ENCODE results near the gene KCNE2.

Gene KCNE2
- long read RNA-seq, donor 1, result 0 reads
- long read RNA-seq, donor 2, result 0 reads
- long read RNA-seq, donor 3, result 0 reads
- long read RNA-seq, donor 4, result 0 reads
- long read RNA-seq, donor 5, result 0 reads
- long read RNA-seq, donor 6, result 0 reads
- long read RNA-seq, donor 7, result 0 reads
- long read RNA-seq, donor 8, result 0 reads

- no peak for DNase-seq
Measured at GRCh38 chr21:34363733-34364132, at the start of gene KCNE2. Gene KCNE2 (plus strand): TSS chr21:34364006. CDS start chr21:34370479, 6,473 bp downstream.

GRCh38 chr21:34319585-34319984 is 44.2 kb upstream of the KCNE2 start:
- DNase-seq, result no peak

DNA sequence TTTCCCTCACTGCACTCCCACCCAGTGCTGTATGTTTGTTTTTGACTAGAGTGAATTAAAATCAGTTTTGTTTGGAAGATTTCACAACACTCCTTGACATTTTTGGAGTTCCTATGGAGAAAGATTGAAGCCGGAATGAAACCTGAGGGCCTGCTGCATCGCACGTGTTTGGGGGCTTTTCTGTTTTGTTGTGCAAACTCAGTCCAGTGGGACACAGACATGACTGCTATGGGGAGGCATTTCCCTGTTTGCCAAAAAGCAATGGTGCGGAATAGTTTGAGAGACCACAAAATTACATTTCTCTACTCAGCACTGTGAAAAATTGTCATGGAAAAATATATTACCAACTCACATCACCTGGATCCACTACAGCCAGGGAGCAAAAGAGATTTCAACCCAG is 43.8 kb upstream of the KCNE2 start:
- DNase-seq, result no peak

DNA sequence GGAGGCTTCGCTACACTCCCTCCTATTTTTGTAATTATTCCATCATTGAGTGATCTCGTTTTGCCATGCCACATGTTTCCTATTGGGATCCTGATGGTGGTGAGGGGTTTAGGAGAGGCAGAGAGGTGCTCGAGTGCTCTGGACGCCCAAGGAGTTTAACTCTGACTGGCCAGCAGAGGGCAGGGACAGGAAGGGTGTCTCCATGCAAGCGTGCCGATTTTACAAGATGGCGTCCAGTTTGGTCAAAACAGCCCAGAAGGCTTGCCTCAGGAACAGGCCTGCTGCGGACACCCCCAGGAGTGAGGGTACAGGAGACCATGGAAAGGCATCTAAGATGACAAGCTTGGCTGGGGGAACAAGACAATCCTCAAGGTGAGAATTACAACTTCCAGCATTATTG is 33.8 kb upstream of the KCNE2 start:
- no peak for DNase-seq

DNA sequence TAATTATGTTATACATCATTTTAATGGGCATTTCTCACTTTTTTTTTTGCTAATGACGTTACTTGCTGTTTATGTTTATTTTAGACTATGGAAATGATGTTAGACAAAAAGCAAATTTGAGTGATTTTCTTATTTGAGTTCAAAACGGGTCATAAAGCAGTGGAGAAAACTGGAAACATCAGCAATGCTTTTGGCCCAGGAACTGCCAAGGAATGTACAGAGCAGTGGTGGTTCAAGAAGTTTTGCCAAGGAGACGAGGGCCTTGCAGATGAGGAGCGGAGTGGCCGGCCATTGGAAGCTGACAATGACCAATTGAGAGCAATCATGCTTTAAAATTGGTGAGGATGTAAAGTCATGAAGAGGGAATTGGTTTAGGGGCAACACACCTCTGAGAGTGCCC is 32.1 kb upstream of the KCNE2 start:
- no peak for DNase-seq

DNA sequence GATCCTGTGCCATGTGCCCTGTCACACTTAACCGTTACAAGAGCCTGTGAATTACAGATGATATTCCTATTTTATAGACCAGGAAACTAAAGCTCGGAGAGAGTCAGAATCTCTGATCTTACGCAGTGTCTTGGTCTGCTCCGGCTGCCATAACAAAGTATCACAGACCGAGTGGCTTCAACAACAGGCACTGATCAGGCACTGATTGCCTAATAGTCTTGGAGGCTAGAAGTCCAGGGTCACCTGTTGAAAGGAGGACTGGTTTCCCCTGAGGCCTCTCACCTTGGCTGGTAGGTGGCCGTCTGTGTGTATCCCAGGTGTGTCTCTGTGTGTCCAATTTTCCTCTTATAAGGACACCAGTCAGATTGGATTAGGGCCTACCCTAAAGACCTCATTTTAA is 31.5 kb upstream of the KCNE2 start:
- no peak for DNase-seq

DNA sequence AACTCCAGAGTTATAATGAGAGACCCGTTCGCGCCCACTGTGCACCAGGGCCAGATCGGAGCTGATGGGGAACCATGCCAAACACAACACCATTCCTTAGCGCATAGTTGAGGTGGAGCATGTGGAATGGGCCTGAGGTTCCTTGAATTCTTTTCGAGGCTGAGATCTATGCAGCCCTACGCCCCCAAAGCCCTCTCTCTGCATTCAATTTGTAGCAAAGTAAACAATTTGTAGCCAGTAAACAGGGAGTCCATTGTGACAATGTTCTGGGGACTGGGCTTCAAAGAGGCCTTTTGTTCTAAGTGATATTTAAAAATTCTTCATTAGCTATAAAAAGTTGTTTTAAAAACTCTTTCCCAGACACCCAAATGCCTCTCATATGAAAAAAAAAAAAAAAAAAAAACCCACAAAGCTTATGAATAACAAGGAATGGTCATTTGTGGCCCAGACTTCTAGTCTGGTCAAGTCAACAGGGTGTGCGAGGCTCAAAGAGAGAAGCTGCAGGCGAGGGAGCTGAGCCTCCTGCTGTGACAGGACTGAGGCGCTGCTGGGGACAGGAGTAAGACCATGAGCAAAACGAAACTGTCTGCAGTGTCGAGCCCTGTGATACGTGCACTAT is 30.6 kb upstream of the KCNE2 start:
- no peak for DNase-seq

GRCh38 chr21:34335316-34335715 is 28.5 kb upstream of the KCNE2 start:
- DNase-seq, result no peak

DNA sequence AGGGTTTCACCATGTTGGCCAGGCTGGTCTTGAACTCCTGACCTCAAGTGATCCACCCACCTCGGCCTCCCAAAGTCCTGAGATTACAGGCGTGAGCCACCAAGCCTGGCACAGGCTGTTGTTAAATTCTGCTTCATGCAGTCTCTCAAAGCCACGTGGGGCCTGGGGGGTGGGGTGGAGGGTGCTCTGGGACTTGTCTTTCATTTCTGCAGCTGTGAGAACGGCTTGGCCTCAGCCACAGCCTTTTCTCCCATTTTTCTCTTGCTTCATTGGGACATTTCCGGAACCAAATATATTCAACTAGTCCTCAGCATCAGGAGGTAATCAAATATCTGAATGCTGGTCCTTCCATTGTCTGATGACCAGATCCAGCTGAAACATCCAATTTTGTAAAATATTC is 27.6 kb upstream of the KCNE2 start:
- no peak for DNase-seq

DNA sequence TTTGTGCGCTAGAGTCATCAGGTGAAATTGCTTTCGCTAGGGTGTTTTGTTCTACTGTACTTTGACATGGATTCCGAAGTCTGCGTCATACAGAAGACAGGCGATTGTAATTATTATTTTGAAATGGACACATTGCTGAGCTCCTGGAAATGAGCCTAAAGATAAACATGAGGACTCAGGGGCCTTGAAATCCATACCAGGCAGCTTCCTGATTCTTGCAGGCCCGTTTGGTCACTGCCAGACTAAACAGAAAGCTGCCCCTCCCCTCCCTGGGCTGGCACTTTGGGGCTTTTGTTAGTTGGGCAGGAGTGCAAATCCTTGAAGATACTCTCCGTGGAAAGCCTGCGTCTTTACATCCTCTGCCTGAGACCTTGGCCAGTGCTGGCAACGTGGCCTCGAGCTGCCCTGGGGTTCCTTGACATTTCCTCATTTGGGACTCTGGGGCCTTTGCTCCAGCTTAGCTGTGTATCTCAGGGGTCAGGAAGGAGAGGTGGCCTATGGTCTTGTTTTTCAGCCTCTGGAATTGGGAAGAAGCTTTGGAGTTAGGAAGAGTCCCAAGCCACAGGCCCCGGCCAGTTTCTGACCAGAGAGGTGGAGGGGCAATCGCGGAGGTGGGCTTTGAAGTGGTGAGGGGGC is 26.9 kb upstream of the KCNE2 start:
- no peak for DNase-seq

- DNase-seq, result no peak
Measured at GRCh38 chr21:34337741-34338140, 26.1 kb upstream of the KCNE2 start.

DNA sequence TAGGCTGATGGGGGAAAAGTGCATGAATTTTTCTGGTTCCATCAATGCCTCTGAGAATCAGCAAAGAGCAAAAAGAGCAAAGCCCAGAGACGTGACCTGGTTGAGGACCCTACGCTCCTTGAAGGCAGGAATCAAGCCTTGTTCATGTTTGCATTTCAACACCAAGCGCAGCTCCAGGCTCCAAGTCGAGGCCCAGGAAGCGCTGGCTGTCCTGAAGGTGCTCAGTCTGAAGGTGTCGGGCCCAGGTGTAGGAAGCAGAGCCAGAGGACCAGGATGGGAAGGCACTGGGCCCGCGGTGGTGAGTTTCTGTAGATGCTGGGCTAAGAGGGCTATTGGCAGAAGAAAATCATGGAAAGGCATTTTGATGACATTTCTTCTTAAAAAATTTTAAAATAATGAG is 25.6 kb upstream of the KCNE2 start:
- DNase-seq, result no peak

DNA sequence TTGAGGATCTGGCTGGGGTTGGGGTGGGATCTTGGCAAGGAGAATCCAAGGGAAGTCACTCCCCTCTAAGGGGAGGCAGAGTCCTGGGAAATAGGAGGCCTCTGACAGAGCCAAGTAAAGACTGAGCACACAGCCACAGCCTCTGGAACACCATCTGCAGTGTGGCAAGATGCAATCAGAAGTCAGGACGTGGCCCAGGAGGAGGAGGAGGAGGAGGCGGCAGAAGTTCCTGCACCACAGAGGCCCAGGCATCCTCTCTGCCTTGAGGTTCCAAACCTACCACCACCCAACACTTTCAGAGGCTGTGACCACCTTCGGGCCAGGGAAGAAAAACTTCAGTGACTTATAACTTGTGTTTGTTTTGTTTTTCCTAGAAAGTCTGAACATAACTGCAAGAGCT is 23.7 kb upstream of the KCNE2 start:
- no peak for DNase-seq

DNA sequence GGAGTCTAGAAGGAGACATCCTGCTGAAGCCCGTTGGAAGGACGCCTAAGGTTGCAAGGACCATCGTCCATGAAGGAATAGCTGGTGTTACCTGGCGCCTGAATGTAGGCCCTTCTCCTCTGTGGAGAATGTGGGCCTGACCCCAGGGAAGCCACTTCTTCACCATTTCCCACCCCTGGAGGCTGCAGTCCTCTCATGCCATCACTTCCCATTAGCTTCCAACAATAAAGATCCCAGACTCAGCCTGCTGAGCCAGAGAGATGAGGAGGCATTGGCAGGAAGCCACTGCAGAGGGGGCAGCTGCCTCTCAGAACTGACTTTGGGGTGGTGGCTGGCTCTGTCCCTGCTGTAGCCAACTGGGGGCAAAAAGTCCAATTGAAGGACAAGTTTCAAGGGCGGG is 21.3 kb upstream of the KCNE2 start:
- DNase-seq, result no peak

- DNase-seq, result no peak
Measured at GRCh38 chr21:34343347-34343746, 20.5 kb upstream of the KCNE2 start.

DNA sequence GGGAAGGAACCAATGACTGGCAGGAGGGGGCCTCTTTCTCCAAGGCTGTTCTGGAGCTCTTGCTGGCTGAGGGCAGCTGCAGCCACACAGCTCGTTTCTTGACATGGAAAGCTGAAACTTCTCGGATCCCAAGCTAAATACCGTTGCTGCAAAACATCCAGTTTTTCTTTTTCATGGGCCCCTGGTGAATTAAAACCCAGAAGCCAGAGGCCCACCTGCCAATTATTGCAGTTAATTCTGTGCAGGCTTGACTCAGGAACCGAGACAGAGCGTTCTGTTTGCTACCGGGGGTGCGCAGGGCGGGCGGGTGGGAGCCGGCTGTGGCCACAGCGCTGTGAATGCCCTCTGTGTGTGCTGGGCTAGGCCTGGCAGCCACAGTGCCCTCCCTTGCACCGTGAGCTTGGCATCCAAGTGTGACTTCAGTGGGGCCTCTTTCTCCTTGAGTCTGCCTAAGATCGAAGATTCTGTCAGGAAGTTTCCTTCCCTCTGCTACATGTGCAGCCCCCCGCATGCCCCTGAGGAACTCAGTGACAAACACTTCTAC is 19.9 kb upstream of the KCNE2 start:
- no peak for DNase-seq

- no peak for DNase-seq
Measured at GRCh38 chr21:34344584-34344983, 19.2 kb upstream of the KCNE2 start.

DNA sequence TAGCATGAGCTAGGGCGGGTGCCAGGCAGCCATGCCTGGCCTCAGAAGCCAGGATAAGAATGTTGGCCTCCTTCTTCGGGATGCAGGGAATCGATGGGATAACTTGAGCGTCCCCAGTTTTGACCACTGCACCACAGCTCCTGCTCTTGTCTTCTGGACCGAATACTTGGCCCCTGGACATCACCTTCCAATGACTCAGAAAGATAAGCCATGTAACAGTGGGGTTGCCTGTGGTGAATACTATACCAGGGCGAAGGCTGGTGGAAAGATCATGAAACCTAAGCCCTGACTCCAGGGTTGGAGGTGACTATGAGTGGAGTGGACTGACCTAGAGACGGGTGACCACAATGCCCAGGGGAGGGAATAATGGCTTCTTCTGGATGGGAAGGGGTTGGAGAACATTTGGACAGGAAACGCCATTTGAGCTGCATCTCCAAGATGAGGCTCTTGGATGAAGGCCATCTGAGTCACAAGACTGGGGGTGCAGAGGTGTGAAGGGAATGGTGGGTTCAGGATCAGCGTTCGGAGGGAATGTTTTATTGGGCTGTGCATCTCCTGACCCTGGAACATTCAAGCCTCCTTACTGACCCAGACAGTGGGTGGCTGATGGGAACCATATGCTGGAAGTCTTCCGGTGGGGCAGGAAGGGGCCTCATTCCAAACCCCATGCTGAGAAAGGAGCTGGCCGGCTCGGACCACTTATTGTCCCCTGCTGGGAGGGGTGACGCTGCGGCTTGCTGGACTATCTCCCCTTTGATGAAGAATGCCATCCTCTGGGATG is 18.5 kb upstream of the KCNE2 start:
- DNase-seq, result peak; percentile 19

- DNase-seq, result no peak
Measured at GRCh38 chr21:34345892-34346291, 17.9 kb upstream of the KCNE2 start.

DNA sequence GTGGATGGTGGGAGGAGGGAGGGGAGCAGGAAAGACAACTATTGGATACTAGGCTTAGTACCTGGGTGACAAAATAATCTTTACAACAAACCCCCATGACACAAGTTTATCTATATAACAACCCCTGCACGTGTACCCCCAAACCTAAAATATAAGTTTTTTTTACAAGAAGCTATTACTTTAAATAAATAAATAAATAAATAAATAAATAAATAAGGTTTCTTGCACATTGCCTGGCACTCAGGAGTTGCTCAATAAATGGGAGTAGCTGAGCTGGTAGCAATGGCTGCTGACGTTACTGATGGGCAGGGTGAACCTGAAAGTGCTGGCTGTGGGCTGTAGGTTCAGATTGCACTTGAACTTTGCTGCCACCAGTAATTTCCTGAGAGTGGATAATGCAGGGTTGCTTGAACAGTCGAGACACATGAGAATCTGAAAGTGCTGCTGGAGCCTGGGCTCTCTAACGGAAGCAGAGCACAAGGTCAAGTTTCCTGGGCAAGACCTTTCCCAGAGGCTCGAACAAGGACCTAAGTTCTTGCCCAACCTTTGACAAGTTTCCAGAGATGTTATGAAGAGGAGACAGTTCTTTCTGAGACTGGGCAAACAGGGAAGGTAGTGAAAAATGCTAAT is 14.8 kb upstream of the KCNE2 start:
- no peak for DNase-seq

DNA sequence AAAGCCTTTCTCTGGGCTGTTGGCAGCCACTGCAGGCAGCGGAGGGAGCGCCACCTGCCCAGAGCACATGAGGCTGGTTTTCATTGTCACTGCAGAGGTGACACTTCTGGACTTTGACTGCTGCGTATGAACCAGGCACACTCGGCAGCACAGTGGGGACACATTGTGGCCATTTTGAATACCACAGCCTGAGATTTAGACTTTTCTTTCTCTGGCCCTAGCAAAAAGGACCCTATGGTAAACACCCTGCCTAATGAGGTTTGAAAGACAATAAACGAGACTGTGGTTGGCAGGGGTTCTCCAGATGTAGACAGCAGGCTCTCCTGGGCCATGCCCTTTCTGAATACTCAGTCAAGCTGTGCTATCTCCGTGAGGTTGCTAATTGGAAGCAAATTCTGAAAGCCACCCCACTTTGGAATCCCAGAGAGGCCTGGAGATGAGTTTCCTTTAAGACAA is 12.0 kb upstream of the KCNE2 start:
- peak; percentile 27 for DNase-seq

DNA sequence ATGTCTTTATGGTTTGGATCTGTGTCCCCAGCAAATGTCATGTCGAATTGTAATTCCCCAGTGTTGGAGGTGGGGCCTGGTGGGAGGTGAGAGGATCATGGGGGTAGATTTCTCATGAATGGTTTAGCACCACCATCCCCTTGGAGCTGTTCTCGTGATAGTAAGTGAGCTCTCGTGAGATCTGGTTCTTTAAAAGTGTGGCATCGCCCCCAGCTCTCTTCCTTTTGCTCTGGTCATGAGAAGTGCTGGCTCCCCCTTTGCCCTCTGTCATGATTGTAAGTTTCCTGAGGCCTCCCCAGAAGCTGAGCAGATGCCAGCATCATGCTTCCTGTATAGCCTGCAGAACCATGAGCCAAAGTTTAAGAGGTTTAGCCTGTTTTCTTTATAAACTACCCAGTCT is 11.2 kb upstream of the KCNE2 start:
- DNase-seq, result no peak

- no peak for DNase-seq
Measured at GRCh38 chr21:34353182-34353581, 10.6 kb upstream of the KCNE2 start.

Measured in right kidney (tissue), 9 donors.